GM12891 (cell line): ENCODE measurements around the gene FUCA2.

Source experiments
- POLR2A ChIP-seq: IDR thresholded peaks from 2 replicates; pipeline ENCODE4 v1.6.1; 2011; ENCODE audit warnings: low read depth, low read length, control low read depth
- POLR2AphosphoS5 ChIP-seq: IDR thresholded peaks from 2 replicates; pipeline ENCODE4 v1.6.1; 2011; ENCODE audit warnings: low read depth, low read length, control low read depth

DNA sequence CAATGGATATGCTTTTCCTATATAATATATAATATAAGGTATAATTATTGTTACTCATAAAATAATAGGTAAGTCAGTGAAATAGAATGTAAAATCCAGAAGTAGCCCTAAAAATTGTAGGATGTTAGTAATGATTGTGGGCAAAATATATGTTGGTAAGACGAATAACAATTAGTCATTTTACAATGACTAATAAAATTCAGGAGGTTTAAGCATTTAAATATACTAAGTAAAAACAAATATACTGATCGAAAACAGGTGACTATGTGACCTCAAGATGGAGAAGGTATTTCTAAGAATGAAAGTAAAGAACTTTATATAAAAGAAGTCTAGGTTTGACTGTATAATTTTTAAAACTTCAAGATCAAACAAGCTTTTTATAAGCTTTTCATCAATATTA lies 28.9 kb downstream of the FUCA2 start:
- no peak for TF ChIP-seq POLR2A
- no peak for TF ChIP-seq POLR2AphosphoS5
